Sigmoid colon (tissue), 7 donors: ENCODE data around the gene HCN4. TPM values are rescaled to one million over a fixed set of nuclear protein-coding genes. Genes with fewer than 3 reads are reported as not detected.

Experiments used
- DNase-seq: peaks from one replicate; pipeline ENCODE4 v3.0.0-alpha.2; 2019
- H3K27ac ChIP-seq, 4 donors: fragments of 200-600 bp; sonication (generic); one replicate each; pipeline ENCODE4 v1.5.1; 2016 to 2019; ENCODE audit warnings: mild to moderate bottlenecking in 1 of 4
- H3K27me3 ChIP-seq, 3 donors: fragments of 200-600 bp; sonication (generic); one replicate each; pipeline ENCODE4 v1.5.1; 2019; ENCODE audit warnings: mild to moderate bottlenecking in 1 of 3
- H3K36me3 ChIP-seq, 4 donors: fragments of 200-600 bp; sonication (generic); one replicate each; pipeline ENCODE4 v1.5.1; 2016 to 2019
- H3K4me1 ChIP-seq, 4 donors: fragments of 200-600 bp; sonication (generic); one replicate each; pipeline ENCODE4 v1.5.1; 2017 to 2019
- H3K4me3 ChIP-seq, 4 donors: fragments of 200-600 bp; sonication (generic); one replicate each; pipeline ENCODE4 v1.5.1; 2017 to 2019; ENCODE audit warnings: mild to moderate bottlenecking in 2 of 4, moderate library complexity in 1 of 4
- H3K9me3 ChIP-seq, 4 donors: fragments of 200-600 bp in 3 of 4; sonication (generic) in 3 of 4; one replicate each; pipeline versions ENCODE4 v1.5.1 to v1.6.1; 2013 to 2019
- CTCF ChIP-seq, 4 experiments: fragments of 450-650 bp in 3 of 4; fragments of 200-600 bp in 1 of 4; IDR thresholded peaks; one replicate each; pipeline ENCODE4 v1.5.1; 2016 to 2019; ENCODE audit warnings: antibody characterized with exemption in 4 of 4, mild to moderate bottlenecking in 3 of 4, moderate library complexity in 2 of 4
- EP300 ChIP-seq, 4 donors: sonication (generic); formaldehyde crosslinking; IDR thresholded peaks; one replicate each; pipeline ENCODE4 v1.6.1; 2017; ENCODE audit warnings: antibody characterized with exemption in 4 of 4
- POLR2A ChIP-seq, 2 donors: fragments of 450-650 bp; IDR thresholded peaks; one replicate each; pipeline ENCODE4 v1.6.1; 2016; ENCODE audit warnings: antibody characterized with exemption in 2 of 2, mild to moderate bottlenecking in 2 of 2, moderate library complexity in 2 of 2
- POLR2AphosphoS5 ChIP-seq, 4 donors: sonication (generic); formaldehyde crosslinking; IDR thresholded peaks; one replicate each; pipeline ENCODE4 v1.6.1; 2017; ENCODE audit warnings: antibody characterized with exemption in 4 of 4
- WGBS, 2 donors: extraction: QIAGEN DNeasy Blood & Tissue Kit; methylation state at CpG; one replicate each; pipeline ENCODE4 v1.1.7; 2013; 5-methylcytosine and 5-hydroxymethylcytosine counted together
- intact Hi-C: fragments of 100-400 bp; cut with DNase I; formaldehyde crosslinking; loops from one replicate; pipeline ENCODE4 v1.15.1; 2023
- polyA plus RNA-seq, 3 donors: library from polyadenylated mRNA; stranded (reverse); fragments of 200-250 nt; gene quantifications; one replicate each; pipeline ENCODE4 v1.2.3, GENCODE V29; 2013
- total RNA-seq, 4 donors: library from RNA; depleted of rRNA; stranded (reverse); fragments of >200 nt; gene quantifications; one replicate each; pipeline ENCODE4 v1.1.0, GENCODE V29; 2016
- donor health status: healthy with polysubstance abuse.
- donor health status: Bipolar disorder and iron deficiency.
- donor health status: healthy.

HCN4 gene
- total and polyA plus RNA-seq, 7 donors: under 0.01 to 0.04 TPM; not detected in 5

GRCh38 chr15:73317651-73318462, 50.9 kb downstream of the HCN4 start:
- H3K36me3 ChIP-seq: no peaks in the 10 kb centered on the region
- 75 to 82% methylated on average over 16 of the region's 16 CpGs for WGBS, 2 donors
- intact Hi-C loops: no loop called here
- H3K27me3 ChIP-seq: peaks cover 0 to 42% (median 9%) of the 10 kb centered on the region in 3 donors
- H3K9me3 ChIP-seq: no peaks in the 10 kb centered on the region
- H3K4me3 ChIP-seq: no peak overlapping the region
- H3K4me1 ChIP-seq: no peaks in the 10 kb centered on the region
- TF ChIP-seq EP300 (IDR thresholded peaks at IDR 0.05) (no peak), POLR2A (IDR thresholded peaks at IDR 0.05) (no peak), CTCF (IDR thresholded peaks at IDR 0.05) (no peak), POLR2AphosphoS5 (IDR thresholded peaks at IDR 0.05) (no peak)
- DNase-seq: no peak
- no peak overlapping the region for H3K27ac ChIP-seq

GRCh38 chr15:73313861-73314260, 54.9 kb downstream of the HCN4 start:
- no peaks in the 10 kb centered on the region for H3K36me3 ChIP-seq
- no peak for DNase-seq
- WGBS, 2 donors: 66 to 69% methylated on average over 2 of the region's 2 CpGs
- no peak for TF ChIP-seq POLR2A (IDR thresholded peaks at IDR 0.05)
- no peak for TF ChIP-seq CTCF (IDR thresholded peaks at IDR 0.05)
- no peak for TF ChIP-seq EP300 (IDR thresholded peaks at IDR 0.05)
- TF ChIP-seq POLR2AphosphoS5 (IDR thresholded peaks at IDR 0.05): no peak
- H3K9me3 ChIP-seq: no peaks in the 10 kb centered on the region
- H3K4me3 ChIP-seq: no peak overlapping the region
- no peaks in the 10 kb centered on the region for H3K4me1 ChIP-seq
- intact Hi-C loops: no loop called here
- peaks cover 0 to 4% (median 3%) of the 10 kb centered on the region in 3 donors for H3K27me3 ChIP-seq
- no peak overlapping the region for H3K27ac ChIP-seq

GRCh38 chr15:73308305-73308704, 60.5 kb downstream of the HCN4 start:
- no peak for TF ChIP-seq EP300 (IDR thresholded peaks at IDR 0.05)
- TF ChIP-seq CTCF (IDR thresholded peaks at IDR 0.05): no peak
- no peak for TF ChIP-seq POLR2AphosphoS5 (IDR thresholded peaks at IDR 0.05)
- TF ChIP-seq POLR2A (IDR thresholded peaks at IDR 0.05): no peak
- 93 to 94% methylated on average over 8 of the region's 8 CpGs for WGBS, 2 donors
- intact Hi-C loops: no loop called here
- no peak overlapping the region for H3K27ac ChIP-seq
- peaks cover 0 to 13% (median 10%) of the 10 kb centered on the region in 4 donors for H3K36me3 ChIP-seq
- DNase-seq: no peak
- no peaks in the 10 kb centered on the region for H3K4me1 ChIP-seq
- no peaks in the 10 kb centered on the region for H3K9me3 ChIP-seq
- no peak overlapping the region for H3K4me3 ChIP-seq
- no peaks in the 10 kb centered on the region for H3K27me3 ChIP-seq

GRCh38 chr15:73305331-73306211, 63.2 kb downstream of the HCN4 start:
- 66 to 73% methylated on average over 12 of the region's 12 CpGs for WGBS, 2 donors
- Histone ChIP-seq H3K27ac (no peak overlapping the region), H3K36me3 (peaks cover 0 to 40% (median 25%) of the 10 kb centered on the region in 4 donors), H3K4me3 (no peak overlapping the region), H3K4me1 (no peaks in the 10 kb centered on the region), H3K27me3 (no peaks in the 10 kb centered on the region), H3K9me3 (no peaks in the 10 kb centered on the region)
- intact Hi-C loops: no loop called here
- TF ChIP-seq POLR2A (IDR thresholded peaks at IDR 0.05): no peak
- TF ChIP-seq EP300 (IDR thresholded peaks at IDR 0.05): no peak
- TF ChIP-seq POLR2AphosphoS5 (IDR thresholded peaks at IDR 0.05): no peak
- TF ChIP-seq CTCF (IDR thresholded peaks at IDR 0.05): no peak
- DNase-seq: no peak
